GM19463 (cell line): ENCODE measurements around the gene KRTAP10-11.
"Not testable (repeated sequence)": the region's sequence is repeated elsewhere in the genome, so short reads cannot be mapped to it uniquely, and the experiment has no call there.

Source experiments
- ATAC-seq: cut with Tn5 transposase; IDR thresholded peaks from one replicate; pipeline ENCODE4 v1.9.1; 2021; ENCODE audit warnings: mild to moderate bottlenecking, moderate library complexity; ENCODE audit not compliant: unreplicated experiment

Gene KRTAP10-11

GRCh38 chr21:44614961-44615391 lies 31.2 kb upstream of the KRTAP10-11 start:
- no peak for ATAC-seq

- no peak for ATAC-seq
These were observed 30.7 kb upstream of the KRTAP10-11 start for GRCh38 chr21:44615466-44615865.

DNA sequence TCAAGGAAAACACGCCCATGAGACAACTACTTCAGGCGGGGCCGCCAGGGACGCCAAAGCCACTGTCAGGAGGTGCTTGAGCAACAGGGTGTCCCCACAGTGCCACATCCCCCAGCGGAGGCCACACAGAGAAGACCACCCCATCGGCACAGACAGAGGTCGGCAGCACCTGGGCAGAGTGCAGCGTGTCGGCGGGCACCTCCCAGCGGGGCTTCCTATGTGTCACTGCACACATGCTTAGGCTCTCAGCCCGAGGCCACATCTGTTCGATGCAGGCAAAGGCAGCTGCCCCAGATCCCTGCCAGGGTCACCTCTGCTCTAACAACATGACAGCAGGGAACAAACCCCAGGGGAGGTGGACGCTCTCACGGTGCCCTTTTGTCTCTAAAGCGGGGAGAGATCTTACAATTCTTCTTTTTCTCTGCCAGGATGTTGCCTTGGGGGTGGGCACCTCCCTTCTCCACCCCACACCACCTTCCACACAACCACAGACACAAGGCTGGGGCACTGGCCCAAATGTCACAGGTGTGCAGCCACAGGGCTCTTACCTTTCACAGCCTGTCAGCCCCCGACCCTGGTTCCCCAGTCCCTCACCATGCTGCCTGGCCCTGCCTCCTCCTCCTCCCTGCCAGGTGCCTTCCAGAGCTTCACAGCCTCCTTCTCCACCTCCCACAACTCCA lies 30.2 kb upstream of the KRTAP10-11 start:
- no peak for ATAC-seq

DNA sequence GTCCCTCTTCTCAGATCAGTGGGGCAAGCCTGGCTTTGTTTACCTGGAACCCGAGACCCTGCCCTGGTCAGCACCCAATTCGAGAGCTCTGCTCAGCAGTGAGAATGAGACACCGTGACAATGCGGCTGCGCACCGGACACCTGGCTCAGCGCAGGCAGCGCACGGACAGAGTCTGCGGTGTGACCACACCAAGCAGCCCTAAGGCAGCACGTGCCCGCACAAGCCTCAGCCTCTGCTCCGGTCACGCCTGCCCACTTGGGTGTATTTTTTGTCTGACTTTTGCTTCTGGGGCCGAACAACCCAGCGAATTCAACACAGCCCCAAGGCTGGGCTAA lies 29.7 kb upstream of the KRTAP10-11 start:
- ATAC-seq, result no peak

DNA sequence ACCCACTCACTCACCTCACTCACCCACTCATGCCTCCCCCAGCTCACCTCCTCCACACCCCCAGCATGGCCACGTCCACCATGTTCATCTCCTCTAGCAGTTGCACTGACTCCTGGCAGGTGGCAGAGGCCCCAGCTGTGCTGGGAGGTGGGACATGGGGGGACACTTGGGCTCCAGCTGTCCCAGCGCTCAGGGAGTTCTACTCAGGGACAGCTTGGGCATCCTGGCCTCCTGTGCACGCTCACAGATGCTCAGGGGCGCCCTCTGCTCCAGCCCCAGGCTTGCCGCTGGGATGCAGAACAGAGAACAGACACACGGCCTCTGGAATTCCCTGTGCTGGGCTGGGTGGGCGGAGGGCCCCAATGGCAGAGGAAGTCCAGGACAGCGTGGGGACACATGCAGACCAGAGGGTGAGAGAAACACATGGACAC lies 29.1 kb upstream of the KRTAP10-11 start:
- no peak for ATAC-seq

DNA sequence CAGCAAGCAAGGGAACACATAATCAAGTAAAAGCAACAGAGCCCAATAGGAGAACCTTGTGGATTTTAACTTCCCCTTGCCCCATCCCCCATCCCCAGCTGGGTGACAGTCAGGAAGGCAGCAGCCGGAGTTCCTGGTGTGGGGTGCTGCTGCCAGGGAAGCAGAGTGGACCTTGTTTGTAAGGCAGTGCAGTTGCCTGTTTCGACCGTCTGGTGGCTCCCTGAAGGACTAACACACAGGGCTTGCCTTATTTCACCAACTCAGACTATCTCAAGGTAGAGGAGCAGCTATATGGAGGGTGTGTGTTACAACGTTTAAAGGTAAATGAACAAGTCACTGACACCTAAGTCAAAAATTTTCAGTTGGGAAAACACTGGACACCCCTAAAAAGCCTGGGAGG lies 27.7 kb upstream of the KRTAP10-11 start:
- no peak for ATAC-seq

GRCh38 chr21:44618909-44619308 lies 27.3 kb upstream of the KRTAP10-11 start:
- no peak for ATAC-seq

DNA sequence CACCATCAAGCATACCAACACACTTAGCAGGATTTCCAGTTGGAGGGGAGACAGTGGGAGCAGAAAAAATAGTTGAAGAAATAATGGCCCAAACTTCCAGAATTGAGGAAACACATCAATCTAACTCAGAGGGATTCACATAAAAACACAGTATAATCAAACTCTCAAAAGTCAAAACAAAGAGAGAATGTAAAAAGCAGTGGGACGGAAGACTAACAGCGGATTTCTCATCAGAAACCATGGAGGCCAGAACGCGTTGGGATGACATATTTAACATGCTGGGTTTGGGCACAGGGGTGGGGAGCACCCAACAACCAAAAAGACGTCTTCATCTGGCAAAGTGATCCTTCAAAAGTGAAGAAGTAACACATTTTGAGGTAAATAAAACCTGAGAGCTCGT lies 26.3 kb upstream of the KRTAP10-11 start:
- no peak for ATAC-seq

- ATAC-seq, result no peak
These were observed 22.6 kb upstream of the KRTAP10-11 start for GRCh38 chr21:44623575-44623974.

GRCh38 chr21:44625756-44626155 lies 20.5 kb upstream of the KRTAP10-11 start:
- ATAC-seq, result no peak

- no peak for ATAC-seq
These were observed 20.0 kb upstream of the KRTAP10-11 start for GRCh38 chr21:44626262-44626661.

GRCh38 chr21:44626673-44627143 lies 19.5 kb upstream of the KRTAP10-11 start, which contains the start of gene KRTAP10-9:
Gene KRTAP10-9 (plus strand): TSS chr21:44627093. CDS start chr21:44627172, 79 bp downstream.
- ATAC-seq, result no peak

DNA sequence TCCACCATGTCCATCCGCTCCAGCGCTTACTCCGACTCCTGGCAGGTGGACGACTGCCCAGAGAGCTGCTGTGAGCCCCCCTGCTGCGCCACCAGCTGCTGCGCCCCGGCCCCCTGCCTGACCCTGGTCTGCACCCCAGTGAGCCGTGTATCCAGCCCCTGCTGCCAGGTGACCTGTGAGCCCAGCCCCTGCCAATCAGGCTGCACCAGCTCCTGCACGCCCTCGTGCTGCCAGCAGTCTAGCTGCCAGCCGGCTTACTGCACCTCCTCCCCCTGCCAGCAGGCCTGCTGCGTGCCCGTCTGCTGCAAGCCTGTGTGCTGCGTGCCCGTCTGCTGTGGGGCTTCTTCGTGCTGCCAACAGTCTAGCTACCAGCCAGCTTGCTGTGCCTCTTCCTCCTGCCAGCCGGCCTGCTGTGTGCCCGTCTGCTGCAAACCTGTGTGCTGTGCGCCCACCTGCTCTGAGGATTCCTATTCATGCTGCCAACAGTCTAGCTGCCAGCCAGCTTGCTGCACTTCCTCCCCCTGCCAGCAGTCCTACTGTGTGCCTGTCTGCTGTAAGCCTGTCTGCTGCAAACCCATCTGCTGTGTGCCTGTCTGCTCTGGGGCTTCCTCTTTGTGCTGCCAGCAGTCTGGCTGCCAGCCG lies 18.9 kb upstream of the KRTAP10-11 start:
- ATAC-seq, result not testable (repeated sequence)

DNA sequence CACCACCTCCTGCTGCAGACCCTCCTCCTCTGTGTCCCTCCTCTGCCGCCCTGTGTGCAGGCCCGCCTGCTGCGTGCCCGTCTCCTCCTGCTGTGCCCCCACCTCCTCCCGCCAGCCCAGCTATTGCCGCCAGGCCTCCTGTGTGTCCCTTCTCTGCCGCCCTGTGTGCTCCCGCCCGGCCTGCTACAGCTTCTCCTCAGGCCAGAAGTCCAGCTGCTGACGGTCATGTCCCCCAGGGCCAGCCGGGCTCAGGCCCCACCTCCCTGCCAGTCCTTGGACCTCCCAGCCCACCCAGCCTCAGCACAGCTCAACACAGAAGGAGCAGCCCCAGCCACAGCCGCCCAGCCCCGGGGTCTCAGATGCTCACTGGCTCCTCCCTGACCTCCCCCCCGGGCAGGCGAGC lies 18.4 kb upstream of the KRTAP10-11 start:
- not testable (repeated sequence) for ATAC-seq

DNA sequence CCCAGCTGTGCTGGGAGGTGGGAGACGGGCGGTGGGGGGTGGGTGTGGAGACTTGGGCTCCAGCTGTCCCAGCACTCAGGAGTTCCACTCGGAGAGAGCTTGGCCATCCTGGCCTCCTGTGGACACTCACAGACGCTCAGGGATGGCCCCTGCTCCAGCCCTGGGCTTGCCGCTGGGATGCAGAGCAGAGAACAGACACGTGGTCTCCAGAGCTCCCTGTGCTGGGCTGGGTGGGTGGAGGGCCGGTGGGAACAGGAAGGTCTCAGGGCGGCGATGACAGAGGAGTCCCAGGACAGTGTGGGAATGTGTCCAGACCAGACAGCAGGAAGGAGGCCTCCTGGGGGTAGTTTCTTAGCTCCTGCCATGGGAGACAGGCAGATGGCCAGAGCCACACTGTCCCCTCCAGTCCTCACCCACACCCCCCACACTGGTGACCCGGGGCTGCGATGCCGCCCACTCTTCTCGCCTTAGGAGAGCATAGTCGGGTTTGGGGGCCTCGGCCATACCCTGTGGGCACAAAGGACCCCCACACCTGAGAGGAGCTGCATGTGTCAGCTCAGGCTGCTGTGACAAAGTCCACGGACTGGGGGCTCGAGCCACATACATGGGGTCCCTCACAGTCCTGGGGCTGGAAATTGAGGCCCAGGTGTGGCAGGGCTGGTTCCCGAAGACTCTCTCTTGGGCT lies 17.4 kb upstream of the KRTAP10-11 start:
- ATAC-seq, result no peak

DNA sequence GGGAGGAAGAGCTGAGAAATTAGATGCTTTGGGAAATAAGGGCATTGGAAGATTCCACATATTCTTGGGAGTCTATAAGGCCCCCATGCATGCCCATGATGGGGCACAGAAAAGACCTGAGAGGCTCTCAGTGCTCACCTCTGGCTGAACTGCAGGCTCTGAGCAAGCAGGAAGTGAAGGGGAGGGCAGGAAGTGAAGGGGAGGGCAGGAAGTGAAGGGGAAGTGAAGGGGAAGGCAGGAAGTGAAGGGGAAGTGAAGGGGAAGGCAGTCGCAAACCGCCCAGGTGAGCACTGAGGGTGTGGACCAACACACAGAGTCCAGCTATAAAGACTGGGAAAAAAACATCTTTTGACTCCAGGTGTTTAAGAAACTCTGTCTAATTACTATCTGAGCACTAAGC lies 15.8 kb upstream of the KRTAP10-11 start:
- ATAC-seq, result no peak

- no peak for ATAC-seq
These were observed 14.1 kb upstream of the KRTAP10-11 start for GRCh38 chr21:44632067-44632466.

- no peak for ATAC-seq
These were observed 9.8 kb upstream of the KRTAP10-11 start for GRCh38 chr21:44636209-44637017.

DNA sequence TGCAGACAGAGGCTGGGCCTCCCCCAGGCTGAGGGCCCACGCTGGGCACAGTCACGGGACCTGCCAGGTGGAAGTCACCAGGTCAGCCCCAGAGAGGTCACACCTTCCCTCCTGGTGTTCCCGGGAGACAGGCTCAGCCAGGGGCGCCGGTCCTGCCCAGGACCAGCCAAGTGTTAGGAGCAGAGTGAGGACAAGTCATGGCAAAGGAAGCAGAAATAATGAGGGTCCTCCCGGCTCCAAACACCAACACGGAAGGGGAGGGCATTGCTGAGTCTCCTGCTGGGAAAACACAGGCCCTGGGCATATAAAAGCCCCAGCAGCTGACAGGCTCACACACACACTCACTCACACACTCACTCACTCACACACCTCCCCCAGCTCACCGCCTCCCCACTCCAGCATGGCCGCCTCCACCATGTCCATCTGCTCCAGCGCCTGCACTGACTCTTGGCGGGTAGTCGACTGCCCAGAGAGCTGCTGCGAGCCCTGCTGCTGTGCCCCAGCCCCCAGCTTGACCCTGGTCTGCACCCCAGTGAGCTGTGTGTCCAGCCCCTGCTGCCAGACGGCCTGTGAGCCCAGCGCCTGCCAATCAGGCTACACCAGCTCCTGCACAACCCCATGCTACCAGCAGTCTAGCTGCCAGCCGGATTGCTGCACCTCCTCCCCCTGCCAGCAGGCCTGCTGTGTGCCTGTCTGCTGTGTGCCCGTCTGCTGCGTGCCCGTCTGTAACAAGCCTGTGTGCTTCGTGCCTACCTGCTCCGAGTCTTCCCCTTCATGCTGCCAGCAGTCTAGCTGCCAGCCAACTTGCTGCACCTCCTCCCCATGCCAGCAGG lies 9.0 kb upstream of the KRTAP10-11 start, which contains the start of gene KRTAP10-10:
Gene KRTAP10-10 (plus strand): TSS at position 339 of the 833 bp plus-strand sequence. CDS start 62 bp downstream, at position 401.
- ATAC-seq, result no peak

DNA sequence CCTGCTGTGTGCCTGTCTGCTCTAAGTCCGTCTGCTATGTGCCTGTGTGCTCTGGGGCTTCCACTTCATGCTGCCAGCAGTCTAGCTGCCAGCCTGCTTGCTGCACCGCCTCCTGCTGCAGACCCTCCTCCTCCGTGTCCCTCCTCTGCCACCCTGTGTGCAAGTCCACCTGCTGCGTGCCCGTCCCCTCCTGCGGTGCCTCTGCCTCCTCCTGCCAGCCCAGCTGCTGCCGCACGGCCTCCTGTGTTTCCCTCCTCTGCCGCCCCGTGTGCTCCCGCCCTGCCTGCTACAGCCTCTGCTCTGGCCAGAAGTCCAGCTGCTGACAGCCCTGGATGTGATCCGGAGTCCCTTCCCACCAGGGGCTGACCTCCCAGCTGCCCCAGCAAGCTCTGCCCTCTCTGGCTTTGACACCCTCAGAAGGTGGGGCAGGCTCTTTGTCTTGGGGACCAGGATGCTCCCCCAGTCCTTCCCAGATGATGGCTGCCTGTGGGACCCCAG lies 8.3 kb upstream of the KRTAP10-11 start:
- ATAC-seq, result not testable (repeated sequence)
